Neural progenitor cell (in vitro differentiated cells): Measurements from ENCODE around the gene SLC39A13. TPM values are rescaled to one million over a fixed set of nuclear protein-coding genes. Genes with fewer than 3 reads are reported as not detected.

Experiments
- DNase-seq: peaks from one replicate; pipeline ENCODE4 v3.0.0-alpha.2; 2016; ENCODE audit warnings: low spot score
- H2AFZ ChIP-seq: fragments of 200-600 bp; sonication (generic); replicated peaks from 2 replicates; pipeline ENCODE4 v1.6.1; 2016; ENCODE audit warnings: antibody characterized with exemption
- H3F3A ChIP-seq: fragments of 200-600 bp; sonication (generic); 2 replicates; pipeline ENCODE4 v1.6.1; 2016; ENCODE audit warnings: antibody characterized with exemption, low read depth
- H3K27ac ChIP-seq: fragments of 200-600 bp; sonication (generic); 2 replicates; pipeline ENCODE4 v1.5.1; 2016; ENCODE audit warnings: mild to moderate bottlenecking
- H3K27me3 ChIP-seq: fragments of 200-600 bp; sonication (generic); 2 replicates; pipeline ENCODE4 v1.6.1; 2016; ENCODE audit warnings: mild to moderate bottlenecking, moderate library complexity
- H3K36me3 ChIP-seq: fragments of 200-600 bp; sonication (generic); 2 replicates; pipeline ENCODE4 v1.5.1; 2016
- H3K4me1 ChIP-seq: fragments of 200-600 bp; sonication (generic); 2 replicates; pipeline ENCODE4 v1.6.1; 2016; ENCODE audit warnings: mixed run types
- H3K4me2 ChIP-seq: fragments of 200-600 bp; sonication (generic); 2 replicates; pipeline ENCODE4 v1.6.1; 2016
- H3K4me3 ChIP-seq: fragments of 200-600 bp; sonication (generic); 2 replicates; pipeline ENCODE4 v1.5.1; 2016
- H3K79me2 ChIP-seq: fragments of 200-600 bp; sonication (generic); 2 replicates; pipeline ENCODE4 v1.6.1; 2016; ENCODE audit warnings: low read depth
- H3K9ac ChIP-seq: fragments of 200-600 bp; sonication (generic); 2 replicates; pipeline ENCODE4 v1.6.1; 2016
- H3K9me3 ChIP-seq: fragments of 200-600 bp; sonication (generic); 2 replicates; pipeline ENCODE4 v1.5.1; 2016; ENCODE audit warnings: low read depth
- H4K20me1 ChIP-seq: fragments of 200-600 bp; sonication (generic); 2 replicates; pipeline ENCODE4 v1.6.1; 2016; ENCODE audit warnings: low read depth
- H3K27ac Mint-ChIP-seq: 3 replicates; pipeline ENCODE4 v1.8.0; 2021; ENCODE audit warnings: mixed read lengths
- H3K27me3 Mint-ChIP-seq: 2 replicates; pipeline ENCODE4 v1.8.0; 2022; ENCODE audit warnings: low read depth, mild to moderate bottlenecking, inconsistent platforms, moderate library complexity, mixed read lengths; ENCODE audit not compliant: insufficient read depth
- H3K36me3 Mint-ChIP-seq: 3 replicates; pipeline ENCODE4 v1.8.0; 2021; ENCODE audit warnings: mixed read lengths
- H3K4me1 Mint-ChIP-seq: 3 replicates; pipeline ENCODE4 v1.8.0; 2021; ENCODE audit warnings: mixed read lengths
- H3K4me3 Mint-ChIP-seq: 3 replicates; pipeline ENCODE4 v1.8.0; 2021; ENCODE audit warnings: mild to moderate bottlenecking, moderate library complexity, mixed read lengths
- H3K9me3 Mint-ChIP-seq: 3 replicates; pipeline ENCODE4 v1.8.0; 2020; ENCODE audit warnings: mixed read lengths
- EZH2 ChIP-seq: fragments of 200-600 bp; sonication (generic); IDR thresholded peaks from 2 replicates; pipeline ENCODE4 v1.6.1; 2017; ENCODE audit warnings: antibody characterized with exemption, mild to moderate bottlenecking, moderate library complexity
- EZH2phosphoT487 ChIP-seq: fragments of 200-600 bp; sonication (generic); IDR thresholded peaks from 2 replicates; pipeline ENCODE4 v1.6.1; 2017; ENCODE audit warnings: antibody characterized with exemption
- total RNA-seq: library from RNA; depleted of rRNA; stranded (reverse); fragments of >200 nt; gene quantifications from 2 replicates; pipeline ENCODE4 v1.2.3, GENCODE V29; 2015; ENCODE audit warnings: low replicate concordance
- TF ChIP-seq, protein P1 (sequence below): fragments of 200-600 bp; sonication (generic); IDR thresholded peaks from 2 replicates; pipeline ENCODE4 v1.5.1; 2017; ENCODE audit warnings: antibody characterized with exemption, mild to moderate bottlenecking

SLC39A13 gene
- total RNA-seq, 1 donor from 2014 or later = 11.3 TPM

DNA sequence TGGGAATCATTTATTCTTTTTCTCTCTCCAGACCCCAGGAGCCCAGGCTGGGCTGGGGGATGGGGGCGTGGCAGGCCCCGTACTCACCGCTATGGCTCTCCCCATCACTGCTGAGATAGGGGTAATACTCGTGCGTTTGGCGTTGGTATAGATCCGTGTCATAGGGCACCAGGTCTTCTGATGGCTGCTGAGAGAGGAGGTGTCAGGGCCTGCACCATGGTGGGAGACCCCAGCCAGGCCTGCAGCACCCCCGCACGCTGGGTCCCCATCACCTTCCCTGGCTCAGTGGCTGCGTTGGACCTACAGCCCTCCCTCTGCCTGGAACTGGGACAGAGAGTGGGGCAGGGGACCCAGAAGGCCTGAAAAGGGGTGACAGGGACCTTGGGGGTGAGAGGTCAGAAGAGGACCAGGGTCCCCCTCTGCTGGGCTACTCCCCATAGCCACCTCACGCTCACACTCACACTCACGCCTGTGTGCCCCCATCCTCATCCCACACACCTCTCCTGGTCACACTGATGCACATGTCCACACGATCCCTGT is 32.8 kb upstream of the SLC39A13 start:
- Mint-ChIP-seq H3K4me1 (peaks cover 7% of the 10 kb centered on the region), H3K4me3 (no peak overlapping the region), H3K27me3 (peaks cover 2% of the 10 kb centered on the region), H3K27ac (peak overlapping the region; percentile 74), H3K9me3 (no peaks in the 10 kb centered on the region), H3K36me3 (no peaks in the 10 kb centered on the region)
- no peak for DNase-seq
- Histone ChIP-seq H3K9ac (no peak overlapping the region), H4K20me1 (no peaks in the 10 kb centered on the region), H3F3A (no peaks in the 10 kb centered on the region), H2AFZ (no peak overlapping the region), H3K9me3 (no peaks in the 10 kb centered on the region), H3K36me3 (no peaks in the 10 kb centered on the region), H3K27me3 (no peaks in the 10 kb centered on the region), H3K4me1 (no peaks in the 10 kb centered on the region), H3K27ac (no peak overlapping the region), H3K79me2 (no peaks in the 10 kb centered on the region), H3K4me2 (no peak overlapping the region), H3K4me3 (no peak overlapping the region)
- TF ChIP-seq, protein P1, sequence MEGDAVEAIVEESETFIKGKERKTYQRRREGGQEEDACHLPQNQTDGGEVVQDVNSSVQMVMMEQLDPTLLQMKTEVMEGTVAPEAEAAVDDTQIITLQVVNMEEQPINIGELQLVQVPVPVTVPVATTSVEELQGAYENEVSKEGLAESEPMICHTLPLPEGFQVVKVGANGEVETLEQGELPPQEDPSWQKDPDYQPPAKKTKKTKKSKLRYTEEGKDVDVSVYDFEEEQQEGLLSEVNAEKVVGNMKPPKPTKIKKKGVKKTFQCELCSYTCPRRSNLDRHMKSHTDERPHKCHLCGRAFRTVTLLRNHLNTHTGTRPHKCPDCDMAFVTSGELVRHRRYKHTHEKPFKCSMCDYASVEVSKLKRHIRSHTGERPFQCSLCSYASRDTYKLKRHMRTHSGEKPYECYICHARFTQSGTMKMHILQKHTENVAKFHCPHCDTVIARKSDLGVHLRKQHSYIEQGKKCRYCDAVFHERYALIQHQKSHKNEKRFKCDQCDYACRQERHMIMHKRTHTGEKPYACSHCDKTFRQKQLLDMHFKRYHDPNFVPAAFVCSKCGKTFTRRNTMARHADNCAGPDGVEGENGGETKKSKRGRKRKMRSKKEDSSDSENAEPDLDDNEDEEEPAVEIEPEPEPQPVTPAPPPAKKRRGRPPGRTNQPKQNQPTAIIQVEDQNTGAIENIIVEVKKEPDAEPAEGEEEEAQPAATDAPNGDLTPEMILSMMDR = no peak
- no peak for TF ChIP-seq EZH2phosphoT487
- no peak for TF ChIP-seq EZH2

DNA sequence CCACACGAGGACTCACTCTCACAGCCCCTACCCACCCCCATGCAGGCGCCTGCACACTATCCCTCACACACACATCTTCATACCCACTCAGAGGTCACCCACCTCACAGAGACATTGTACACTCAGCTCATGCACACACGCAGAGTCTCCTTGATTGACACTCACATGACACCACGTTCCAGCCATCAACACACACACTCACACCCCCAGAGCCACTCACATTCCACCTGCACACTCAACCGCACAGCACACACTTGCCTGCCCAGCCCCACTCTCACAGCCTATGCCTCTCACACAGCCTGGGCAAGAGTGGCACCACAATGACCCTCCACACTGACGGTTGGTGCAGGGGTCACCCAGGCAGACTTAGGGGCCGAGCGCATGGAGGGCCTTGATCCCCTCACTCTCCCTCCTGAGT is 32.3 kb upstream of the SLC39A13 start:
- no peaks in the 10 kb centered on the region for H3K36me3 Mint-ChIP-seq
- Histone ChIP-seq H3K4me1 (no peaks in the 10 kb centered on the region), H4K20me1 (no peaks in the 10 kb centered on the region), H3K9ac (no peak overlapping the region), H3K36me3 (no peaks in the 10 kb centered on the region), H3K79me2 (no peaks in the 10 kb centered on the region), H3K9me3 (no peaks in the 10 kb centered on the region), H3K4me3 (no peak overlapping the region), H3F3A (no peaks in the 10 kb centered on the region), H3K27ac (no peak overlapping the region), H3K4me2 (no peak overlapping the region), H2AFZ (no peak overlapping the region), H3K27me3 (no peaks in the 10 kb centered on the region)
- H3K9me3 Mint-ChIP-seq = no peaks in the 10 kb centered on the region
- peak overlapping the region; percentile 3 for H3K4me3 Mint-ChIP-seq
- peaks cover 7% of the 10 kb centered on the region for H3K4me1 Mint-ChIP-seq
- no peak for DNase-seq
- TF ChIP-seq EZH2 (no peak), EZH2phosphoT487 (no peak)
- TF ChIP-seq, protein P1 = no peak
- peak overlapping the region; percentile 74 for H3K27ac Mint-ChIP-seq
- H3K27me3 Mint-ChIP-seq = peaks cover 5% of the 10 kb centered on the region

DNA sequence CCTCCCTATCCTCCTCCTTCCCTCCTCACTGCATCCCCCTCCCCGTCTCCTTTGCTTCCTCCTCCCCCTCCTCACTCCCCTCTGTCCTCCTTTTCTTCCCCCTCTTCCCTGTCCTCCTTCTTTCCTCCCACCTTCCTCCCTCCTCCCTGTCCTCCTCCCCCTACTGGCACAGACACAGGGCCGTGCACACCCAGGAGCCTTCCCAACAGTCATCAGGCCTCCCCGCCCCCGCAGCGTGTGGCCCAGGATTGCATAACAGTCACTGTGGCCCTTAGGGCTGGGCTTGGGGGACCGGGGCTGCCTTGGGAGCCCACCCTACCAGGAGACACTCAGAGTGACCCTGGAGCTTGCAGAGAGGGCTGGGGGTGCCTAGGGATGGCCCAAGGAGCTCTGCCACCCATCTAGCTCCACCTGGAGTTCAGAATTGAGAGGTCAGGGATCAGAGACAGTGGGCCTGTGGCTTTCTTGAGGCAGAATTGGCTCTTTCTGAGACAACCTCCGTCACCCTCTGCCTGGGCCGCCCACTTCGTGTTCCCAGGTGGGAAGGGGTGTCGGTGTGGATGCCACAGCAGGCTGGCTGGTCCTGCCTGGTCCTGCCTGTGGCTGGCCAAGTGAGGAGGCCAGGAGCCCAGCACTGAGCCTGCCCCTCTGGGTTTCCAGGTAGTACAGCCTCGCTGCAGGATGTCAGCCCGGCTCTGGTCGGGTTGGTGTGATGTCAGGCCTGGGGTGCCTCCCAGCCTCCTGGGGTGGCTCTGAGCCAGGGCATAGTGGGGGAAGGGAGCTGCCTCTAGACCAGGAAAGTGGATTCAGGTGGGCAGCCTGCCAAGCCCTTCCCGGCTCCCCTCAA is 31.6 kb upstream of the SLC39A13 start:
- H3K4me3 ChIP-seq = no peak overlapping the region
- H3K9me3 ChIP-seq = no peaks in the 10 kb centered on the region
- no peaks in the 10 kb centered on the region for H3K36me3 ChIP-seq
- Mint-ChIP-seq H3K9me3 (no peaks in the 10 kb centered on the region), H3K27me3 (peaks cover 5% of the 10 kb centered on the region), H3K4me3 (no peak overlapping the region), H3K36me3 (no peaks in the 10 kb centered on the region), H3K4me1 (peaks cover 6% of the 10 kb centered on the region), H3K27ac (peak overlapping the region; percentile 74)
- no peak overlapping the region for H3K4me2 ChIP-seq
- no peaks in the 10 kb centered on the region for H3K27me3 ChIP-seq
- no peaks in the 10 kb centered on the region for H3K4me1 ChIP-seq
- H2AFZ ChIP-seq = no peak overlapping the region
- H3K27ac ChIP-seq = no peak overlapping the region
- no peak for TF ChIP-seq EZH2
- TF ChIP-seq, protein P1 = no peak
- no peaks in the 10 kb centered on the region for H4K20me1 ChIP-seq
- H3K79me2 ChIP-seq = no peaks in the 10 kb centered on the region
- no peak for DNase-seq
- no peak overlapping the region for H3K9ac ChIP-seq
- H3F3A ChIP-seq = no peaks in the 10 kb centered on the region
